GM12864 (cell line): ENCODE measurements around the gene SYT9.

Experiments
- DNase-seq: peaks from one replicate; pipeline ENCODE4 v3.0.0-alpha.2; 2011; ENCODE audit warnings: low read depth
- H3K4me3 ChIP-seq: 2 replicates; pipeline ENCODE4 v1.5.1; 2011; ENCODE audit warnings: mild to moderate bottlenecking, low read depth, low read length, control low read depth
- CTCF ChIP-seq: IDR thresholded peaks from 2 replicates; pipeline ENCODE4 v1.5.1; 2011; ENCODE audit warnings: low read depth, mild to moderate bottlenecking, moderate library complexity, low read length, control low read depth, inconsistent platforms; ENCODE audit errors: missing control alignments

Gene SYT9

GRCh38 chr11:7473717-7474116 lies 222.0 kb downstream of the SYT9 start:
- no peak for TF ChIP-seq CTCF
- DNase-seq: no peak
- H3K4me3 ChIP-seq: no peak overlapping the region

GRCh38 chr11:7480113-7480512 lies 228.4 kb downstream of the SYT9 start:
- DNase-seq: no peak
- no peak for TF ChIP-seq CTCF
- H3K4me3 ChIP-seq: no peak overlapping the region

GRCh38 chr11:7484131-7484530 lies 232.4 kb downstream of the SYT9 start:
- no peak overlapping the region for H3K4me3 ChIP-seq
- DNase-seq: no peak
- no peak for TF ChIP-seq CTCF

- TF ChIP-seq CTCF: no peak
- no peak for DNase-seq
- H3K4me3 ChIP-seq: no peak overlapping the region
Observed at GRCh38 chr11:7484645-7485044, 232.9 kb downstream of the SYT9 start.

- no peak for TF ChIP-seq CTCF
- DNase-seq: no peak
- no peak within 1 kb of the TSS for H3K4me3 ChIP-seq
Observed at GRCh38 chr11:7485186-7486097, 233.7 kb downstream of the SYT9 start, which contains the start of gene OLFML1. TSS of gene OLFML1 (plus strand) at chr11:7485506. CDS start at chr11:7485876, 370 bp downstream.

GRCh38 chr11:7486098-7486780 lies 234.5 kb downstream of the SYT9 start:
- no peak for TF ChIP-seq CTCF
- no peak for DNase-seq
- no peak overlapping the region for H3K4me3 ChIP-seq
